K562 (cell line): ENCODE results near the gene ZNF691. TPM values are rescaled to one million over a fixed set of nuclear protein-coding genes. Genes with fewer than 3 reads are reported as not detected.

Experiments used
- E4F1 ChIP-seq: fragments of 250-450 bp; sonication (Bioruptor Pico); IDR thresholded peaks from 2 replicates; pipeline ENCODE4 v1.5.0; 2021; ENCODE audit warnings: mild to moderate bottlenecking, borderline replicate concordance
- ETV5 ChIP-seq: sonication (generic); formaldehyde crosslinking; IDR thresholded peaks from 2 replicates; pipeline ENCODE4 v1.4.0; 2020; ENCODE audit warnings: low read depth, mild to moderate bottlenecking, missing genetic modification reagents
- FOXJ2 ChIP-seq: fragments of 200-800 bp; sonication (Bioruptor generic); IDR thresholded peaks from 2 replicates; pipeline ENCODE4 v1.6.1; 2016; ENCODE audit warnings: missing genetic modification characterization, missing compliant biosample characterization
- JUN ChIP-seq, 2 experiments: sonication (generic) in 1 of 2; formaldehyde crosslinking in 1 of 2; IDR thresholded peaks; 2 replicates each; pipeline versions ENCODE4 v1.6.1 to v1.8.0; 2012 to 2022; ENCODE audit warnings: borderline replicate concordance in 2 of 2, mild to moderate bottlenecking in 2 of 2, improper control_type of control experiment in 1 of 2, low read depth in 1 of 2, low read length in 1 of 2, missing genetic modification reagents in 1 of 2
- KDM4B ChIP-seq, 2 experiments: fragments of 450-650 bp in 1 of 2; sonication (generic) in 1 of 2; IDR thresholded peaks; 2 replicates each; pipeline ENCODE4 v1.6.1; 2016 to 2017; ENCODE audit warnings: borderline replicate concordance in 2 of 2, antibody characterized with exemption in 1 of 2, low read depth in 1 of 2, mild to moderate bottlenecking in 1 of 2
- MEF2D ChIP-seq: conservative IDR thresholded peaks from 2 replicates; pipeline ENCODE4 v1.6.1; 2016; ENCODE audit warnings: low read depth, missing genetic modification characterization, missing compliant biosample characterization
- MIER1 ChIP-seq: fragments of 450-650 bp; IDR thresholded peaks from 2 replicates; pipeline ENCODE4 v1.6.1; 2016; ENCODE audit warnings: antibody characterized with exemption, mild to moderate bottlenecking, low read depth
- MNT ChIP-seq, 2 experiments: fragments of 450-650 bp; conservative IDR thresholded peaks; 2 replicates each; pipeline ENCODE4 v1.6.1; 2017; ENCODE audit warnings: mild to moderate bottlenecking in 2 of 2, moderate library complexity in 2 of 2
- RHOXF2B ChIP-seq: fragments of 250-450 bp; sonication (Bioruptor Pico); conservative IDR thresholded peaks from 2 replicates; pipeline ENCODE4 v1.5.1; 2021
- SMARCA5 ChIP-seq: fragments of 450-650 bp; IDR thresholded peaks from 2 replicates; pipeline ENCODE4 v1.6.1; 2016
- ZC3H4 ChIP-seq: sonication (generic); formaldehyde crosslinking; IDR thresholded peaks from 2 replicates; pipeline ENCODE4 v1.9.0; 2021; ENCODE audit warnings: missing genetic modification reagents, borderline replicate concordance
- ZNF134 ChIP-seq: fragments of 250-450 bp; sonication (Bioruptor Pico); conservative IDR thresholded peaks from 2 replicates; pipeline ENCODE4 v1.4.0; 2020
- ZNF318 ChIP-seq, 2 experiments: fragments of 450-650 bp; IDR thresholded peaks; 2 replicates each; pipeline ENCODE4 v1.6.1; 2016; ENCODE audit warnings: mild to moderate bottlenecking in 2 of 2, borderline replicate concordance in 1 of 2, low read depth in 1 of 2, moderate library complexity in 1 of 2
- ZNF830 ChIP-seq: fragments of 250-450 bp; sonication (Bioruptor Pico); IDR thresholded peaks from 2 replicates; pipeline ENCODE4 v1.5.0; 2021; ENCODE audit warnings: mild to moderate bottlenecking
- polyA plus RNA-seq, 8 experiments: library from polyadenylated mRNA; depleted of rRNA in 4 of 8; stranded (reverse) in 5 of 8; unstranded in 3 of 8; fragments of >200 nt; fragmentation: Nextera tagmentation in 2 of 8; fragmentation: Illumina TruSeq in 1 of 8; extraction: Ambion mirVana in 2 of 8; extraction: Trizol in 1 of 8; gene quantifications; 2 replicates each; pipeline versions ENCODE4 v1.2.1 to v1.2.3, GENCODE V29; 2011 to 2014; ENCODE audit warnings: inconsistent platforms in 1 of 8, missing spikeins in 1 of 8
- total RNA-seq, 7 experiments: library from RNA; depleted of rRNA in 6 of 7; stranded (reverse); fragments of >200 nt in 6 of 7; fragmentation: Illumina TruSeq in 2 of 7; extraction: Trizol in 2 of 7; gene quantifications; 2 replicates each; pipeline versions ENCODE4 v1.2.1 to v1.2.3, GENCODE V29; 2011 to 2021; ENCODE audit warnings: low replicate concordance in 1 of 7

ZNF691 gene
- total and polyA plus RNA-seq, 9 of the 15 experiments (the other 6 are each of a cell fraction or from before 2014, with no cell fraction given), result 10.7 to 30.4 (median 14.8) TPM

GRCh38 chr1:42816585-42817439 is 29.6 kb upstream of the ZNF691 start, which contains the start of the genes ERMAP and SVBP (continued):
- TF ChIP-seq FOXJ2, result no peak
- TF ChIP-seq ZNF318 (IDR thresholded peaks at IDR 0.05; ENCODE audit: borderline replicate concordance in 1 of 2, low read depth in 1 of 2), result no peak
- TF ChIP-seq ETV5 (CRISPR knock-in tag), result no peak
- TF ChIP-seq MNT (conservative IDR thresholded peaks at IDR 0.05), result peak in 1 of 2 experiments; percentile 42; a peak in 3 of 4 replicates
- TF ChIP-seq ZNF830, result no peak
- TF ChIP-seq MIER1, result no peak
- no peak for TF ChIP-seq MEF2D
- no peak for TF ChIP-seq ZC3H4 (CRISPR knock-in tag)
- TF ChIP-seq JUN (IDR thresholded peaks at IDR 0.05; ENCODE audit: borderline replicate concordance, low read depth, low read length), result no peak
- TF ChIP-seq JUN (CRISPR knock-in tag; IDR thresholded peaks at IDR 0.05; ENCODE audit: borderline replicate concordance), result no peak
- TF ChIP-seq ZNF134 (CRISPR knock-in tag), result 0 out of 2 replicates have a peak, but pooled peaks have one; percentile 16
- no peak for TF ChIP-seq RHOXF2B
- TF ChIP-seq SMARCA5, result peak; percentile 55; the same call in 1 of the 2 replicates
- no peak for TF ChIP-seq E4F1
- TF ChIP-seq KDM4B (IDR thresholded peaks at IDR 0.05; ENCODE audit: borderline replicate concordance in 2 of 2, low read depth in 1 of 2), result peak in 1 of 2 experiments; percentile 45; a peak in 1 of 4 replicates
